GM12874 (cell line): ENCODE measurements around the gene CCL8.
A peak's percentile ranks its signal among the peaks of the same experiment; 100 is the strongest.

Experiments
- TF ChIP-seq, protein P1 (sequence below): IDR thresholded peaks from 2 replicates; pipeline ENCODE4 v1.5.1; 2011; ENCODE audit warnings: low read depth, mild to moderate bottlenecking, control low read depth, low read length, moderate library complexity; ENCODE audit not compliant: insufficient read depth

Gene CCL8

DNA sequence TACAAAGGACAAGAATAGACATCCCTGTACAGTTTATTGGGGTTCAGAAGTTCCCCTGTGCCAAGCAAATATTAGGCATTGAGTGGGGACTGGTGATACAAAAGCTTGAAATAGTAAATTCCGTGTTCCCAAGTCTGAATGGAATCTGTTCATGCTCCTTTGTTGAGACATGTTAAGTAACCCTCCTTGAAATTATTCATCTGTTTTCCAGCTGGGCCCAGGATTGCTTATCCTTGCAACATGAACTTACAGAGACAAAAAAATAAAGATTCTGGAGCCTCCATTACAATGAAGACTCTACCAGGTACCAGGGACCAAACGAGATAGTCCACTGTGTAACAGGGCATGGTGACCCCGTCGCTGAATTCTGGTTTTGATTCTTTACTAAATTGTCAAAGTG is 6.1 kb upstream of the CCL8 start:
- TF ChIP-seq, protein P1, sequence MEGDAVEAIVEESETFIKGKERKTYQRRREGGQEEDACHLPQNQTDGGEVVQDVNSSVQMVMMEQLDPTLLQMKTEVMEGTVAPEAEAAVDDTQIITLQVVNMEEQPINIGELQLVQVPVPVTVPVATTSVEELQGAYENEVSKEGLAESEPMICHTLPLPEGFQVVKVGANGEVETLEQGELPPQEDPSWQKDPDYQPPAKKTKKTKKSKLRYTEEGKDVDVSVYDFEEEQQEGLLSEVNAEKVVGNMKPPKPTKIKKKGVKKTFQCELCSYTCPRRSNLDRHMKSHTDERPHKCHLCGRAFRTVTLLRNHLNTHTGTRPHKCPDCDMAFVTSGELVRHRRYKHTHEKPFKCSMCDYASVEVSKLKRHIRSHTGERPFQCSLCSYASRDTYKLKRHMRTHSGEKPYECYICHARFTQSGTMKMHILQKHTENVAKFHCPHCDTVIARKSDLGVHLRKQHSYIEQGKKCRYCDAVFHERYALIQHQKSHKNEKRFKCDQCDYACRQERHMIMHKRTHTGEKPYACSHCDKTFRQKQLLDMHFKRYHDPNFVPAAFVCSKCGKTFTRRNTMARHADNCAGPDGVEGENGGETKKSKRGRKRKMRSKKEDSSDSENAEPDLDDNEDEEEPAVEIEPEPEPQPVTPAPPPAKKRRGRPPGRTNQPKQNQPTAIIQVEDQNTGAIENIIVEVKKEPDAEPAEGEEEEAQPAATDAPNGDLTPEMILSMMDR = no peak

DNA sequence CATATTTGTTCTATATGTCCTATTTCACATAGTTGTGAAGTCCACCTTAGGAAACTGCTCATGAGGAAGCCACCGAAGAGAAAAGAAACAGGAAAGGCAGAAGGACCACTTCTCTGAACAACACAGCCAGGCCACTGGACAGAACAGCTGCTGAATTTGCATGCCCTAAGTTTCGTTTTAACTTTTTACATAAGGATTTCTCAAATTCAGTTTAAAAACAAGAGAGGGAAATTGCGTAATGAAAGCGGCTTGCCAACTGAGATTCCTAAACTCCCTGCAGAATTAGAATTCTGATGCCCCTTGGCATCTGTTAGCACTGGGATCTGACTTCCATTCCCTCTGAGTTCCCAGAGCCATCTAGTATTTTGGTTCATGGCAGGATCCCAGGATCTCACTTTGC is 5.0 kb upstream of the CCL8 start:
- TF ChIP-seq, protein P1 = no peak

DNA sequence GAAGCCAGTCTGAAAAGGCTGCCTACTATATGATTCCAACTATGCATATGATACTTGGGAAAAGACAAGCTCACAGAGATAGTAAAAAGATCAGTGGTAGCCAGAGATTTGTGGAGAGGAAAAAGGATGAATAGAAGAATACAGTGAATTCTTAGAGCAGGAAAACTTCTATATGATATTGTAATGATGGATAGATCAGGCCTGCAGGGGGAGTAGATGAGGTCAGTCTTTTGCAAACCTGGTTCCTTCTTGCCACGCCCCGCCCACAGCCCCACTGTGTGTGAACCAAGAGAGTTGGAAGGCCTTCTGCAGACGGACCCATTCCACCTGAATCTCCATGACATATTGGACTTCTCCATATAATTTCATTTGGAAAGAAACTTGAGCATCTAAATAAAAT is 761 bp upstream of the CCL8 start:
- TF ChIP-seq, protein P1 = 0 out of 2 replicates have a peak, but pooled peaks have one; percentile 30

DNA sequence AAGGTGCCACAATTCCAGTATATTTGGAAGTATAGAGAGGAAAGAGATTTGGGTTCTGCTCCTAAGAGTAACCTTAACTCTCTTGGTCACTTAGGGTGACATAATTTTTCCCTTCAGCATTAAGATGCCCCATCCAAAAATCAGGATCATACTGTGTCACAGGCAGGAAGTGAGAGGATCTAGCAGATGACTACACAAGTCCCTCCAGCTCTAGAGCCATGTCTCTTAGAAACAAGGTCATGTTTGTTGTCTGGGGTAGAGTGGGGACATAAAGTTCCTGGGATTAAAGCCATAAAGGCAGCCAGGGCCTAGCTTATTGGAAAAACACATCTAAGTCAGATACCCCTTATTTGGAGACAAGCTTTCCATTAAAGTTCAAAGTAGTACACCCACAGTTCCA is 2.7 kb downstream of the CCL8 start:
- TF ChIP-seq, protein P1 = no peak

DNA sequence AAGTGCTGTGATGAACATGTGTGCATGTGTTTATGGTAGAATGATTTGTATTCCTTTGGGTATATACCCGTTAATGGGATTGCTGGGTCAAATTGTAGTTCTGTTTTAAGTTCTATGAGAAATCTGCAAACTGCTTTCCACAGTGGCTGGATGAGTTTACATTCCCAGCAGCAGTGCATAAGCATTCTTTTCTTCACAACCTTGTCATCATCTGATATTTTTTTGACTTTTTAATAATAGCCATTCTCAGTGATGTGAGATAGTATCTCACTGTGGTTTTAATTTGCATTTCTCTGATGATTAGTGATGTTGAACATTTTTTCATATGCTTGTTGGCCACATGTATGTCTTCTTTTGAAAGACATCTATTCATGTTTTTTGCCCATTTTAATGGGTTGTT is 18.5 kb downstream of the CCL8 start:
- TF ChIP-seq, protein P1 = no peak

DNA sequence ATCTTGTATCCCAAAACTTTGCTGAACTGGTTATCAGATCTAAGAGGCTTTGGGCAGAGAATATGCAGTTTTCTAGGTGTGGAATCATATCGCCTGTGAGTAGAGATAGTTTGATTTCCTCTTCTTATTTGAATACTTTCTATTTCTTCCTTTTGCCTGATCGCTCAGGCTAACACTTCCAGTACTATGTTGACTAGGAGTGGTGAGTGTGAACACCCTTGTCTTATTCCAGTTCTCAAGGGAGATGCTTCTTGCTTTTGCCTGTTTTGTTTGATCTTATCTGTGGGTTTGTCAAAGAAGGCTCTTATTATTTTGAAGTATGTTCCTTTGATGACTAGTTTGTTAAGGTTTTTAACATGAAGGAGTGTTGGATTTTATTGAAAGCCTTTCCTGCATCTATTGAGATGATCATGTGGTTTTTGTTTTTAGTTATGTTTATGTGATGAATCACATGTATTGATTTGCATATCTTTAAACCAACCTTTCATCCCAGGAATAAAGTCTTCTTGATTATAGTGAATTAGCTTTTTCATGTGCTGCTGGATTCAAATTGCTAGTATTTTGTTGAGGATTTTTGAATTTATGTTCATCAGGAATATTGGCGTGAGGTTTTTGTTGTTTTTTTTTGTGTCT is 20.0 kb downstream of the CCL8 start:
- TF ChIP-seq, protein P1 = no peak

DNA sequence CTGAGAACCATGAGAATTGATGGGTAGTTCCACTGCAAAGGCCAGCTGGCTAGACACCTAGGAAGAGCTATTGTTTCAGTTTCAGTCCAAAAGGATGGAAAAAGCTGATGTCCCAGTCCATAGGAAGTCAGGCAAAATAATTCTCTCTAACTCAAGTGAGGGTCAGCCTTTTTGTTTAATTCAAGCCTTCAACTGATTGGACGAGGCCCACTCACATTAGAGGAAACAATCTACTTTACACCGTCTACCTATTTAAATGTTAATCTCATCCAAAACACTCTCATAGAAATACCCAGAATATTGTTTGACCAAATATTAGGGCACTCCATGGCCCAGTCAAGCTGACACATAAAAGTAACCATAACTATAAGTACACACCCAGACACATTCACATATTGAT is 22.7 kb downstream of the CCL8 start:
- TF ChIP-seq, protein P1 = no peak
